D721Med (cell line): Measurements from ENCODE around the gene NOL11.

Experiments used
- DNase-seq: peaks from one replicate; pipeline ENCODE4 v3.0.0; 2011; ENCODE audit warnings: low spot score; ENCODE audit not compliant: insufficient read length
- FAIRE-seq: peaks from 2 replicates; lab custom pipeline; 2011; peaks lifted over from hg19 to GRCh38; lab: Jason Lieb, UNC
- CTCF ChIP-seq: IDR thresholded peaks from 2 replicates; pipeline ENCODE4 v1.5.1; 2012; ENCODE audit warnings: mild to moderate bottlenecking, control low read depth; ENCODE audit not compliant: insufficient read depth; ENCODE audit errors: missing control alignments

Gene NOL11

GRCh38 chr17:67711916-67712315 is 5.8 kb upstream of the NOL11 start:
- no peak for TF ChIP-seq CTCF
- DNase-seq = peak; percentile 41
- FAIRE-seq = no peak

- DNase-seq (no peak), FAIRE-seq (no peak)
- no peak for TF ChIP-seq CTCF
Measured at GRCh38 chr17:67712375-67712774, 5.4 kb upstream of the NOL11 start.

- FAIRE-seq = no peak
- no peak for TF ChIP-seq CTCF
- no peak for DNase-seq
Measured at GRCh38 chr17:67713169-67713568, 4.6 kb upstream of the NOL11 start.

GRCh38 chr17:67716405-67716798 is 1.3 kb upstream of the NOL11 start:
- FAIRE-seq (no peak), DNase-seq (no peak)

GRCh38 chr17:67717192-67717623 is 528 bp upstream of the NOL11 start:
- FAIRE-seq (no peak), DNase-seq (no peak)
- TF ChIP-seq CTCF = no peak

More at GRCh38 chr17:67716405-67716798, 1.3 kb upstream of the NOL11 start:
- TF ChIP-seq CTCF = no peak

- no peak for TF ChIP-seq CTCF
- FAIRE-seq (no peak), DNase-seq (no peak)
Measured at GRCh38 chr17:67718325-67718941, 697 bp downstream of the NOL11 start.

GRCh38 chr17:67725373-67725791 is 7.6 kb downstream of the NOL11 start:
- FAIRE-seq (no peak), DNase-seq (no peak)
- no peak for TF ChIP-seq CTCF
